K562 (cell line): ENCODE measurements around the gene BCAS4.
"Not testable (repeated sequence)": the region's sequence is repeated elsewhere in the genome, so short reads cannot be mapped to it uniquely, and the experiment has no call there.

Experiments
- CBFB ChIP-seq: sonication (generic); formaldehyde crosslinking; IDR thresholded peaks from 2 replicates; pipeline ENCODE4 v1.4.0; 2020; ENCODE audit warnings: mild to moderate bottlenecking, missing genetic modification reagents
- CHD2 ChIP-seq: IDR thresholded peaks from 2 replicates; pipeline ENCODE4 v1.6.1; 2011; ENCODE audit warnings: low read depth, low read length
- CTCF ChIP-seq, 3 experiments: IDR thresholded peaks in 2 of 3; conservative IDR thresholded peaks in 1 of 3; 2 replicates each; pipeline ENCODE4 v1.5.1; 2011 to 2012; ENCODE audit warnings: low read length in 3 of 3, mild to moderate bottlenecking in 3 of 3, control low read depth in 2 of 3, improper control_type of control experiment in 1 of 3, inconsistent platforms in 1 of 3, low read depth in 1 of 3, mixed read lengths in 1 of 3, moderate library complexity in 1 of 3; ENCODE audit not compliant: insufficient read depth in 2 of 3
- ETV6 ChIP-seq, 3 experiments: fragments of 150-350 bp in 1 of 3; sonication (generic) in 1 of 3; formaldehyde crosslinking in 1 of 3; IDR thresholded peaks; 2 replicates each; pipeline versions ENCODE4 v1.6.1 to v1.8.0; 2014 to 2022; ENCODE audit warnings: borderline replicate concordance in 2 of 3, low read depth in 2 of 3, antibody characterized with exemption in 1 of 3, low read length in 1 of 3, mild to moderate bottlenecking in 1 of 3, missing genetic modification reagents in 1 of 3
- ZNF23 ChIP-seq: fragments of 250-450 bp; sonication (Bioruptor Pico); IDR thresholded peaks from 2 replicates; pipeline ENCODE4 v1.4.0; 2020; ENCODE audit warnings: mild to moderate bottlenecking
- ZNF263 ChIP-seq: sonication (generic); formaldehyde crosslinking; IDR thresholded peaks from 2 replicates; pipeline ENCODE4 v1.8.0; 2022; ENCODE audit warnings: mild to moderate bottlenecking, missing genetic modification reagents, borderline replicate concordance
- ZNF57 ChIP-seq: fragments of 450-650 bp; formaldehyde crosslinking; IDR thresholded peaks from 2 replicates; pipeline ENCODE4 v1.4.0; 2020; ENCODE audit warnings: mild to moderate bottlenecking, moderate library complexity

- not testable (repeated sequence) for TF ChIP-seq ZNF23 (CRISPR knock-in tag); CTCF (IDR thresholded peaks at IDR 0.05 in 2 of 3, conservative IDR thresholded peaks at IDR 0.05 in 1 of 3; ENCODE audit: insufficient read depth in 2 of 3, low read depth in 1 of 3, low read length in 3 of 3); ZNF57 (CRISPR knock-in tag); ZNF263 (CRISPR knock-in tag); ETV6 (IDR thresholded peaks at IDR 0.05; ENCODE audit: borderline replicate concordance in 1 of 2, low read depth in 2 of 2, low read length in 1 of 2); ETV6 (CRISPR knock-in tag; IDR thresholded peaks at IDR 0.05; ENCODE audit: borderline replicate concordance); CHD2; CBFB (CRISPR knock-in tag)
Measured at GRCh38 chr20:50800986-50801746, 6.3 kb downstream of the BCAS4 start.
